CD8-positive, alpha-beta memory T cell (primary cell): ENCODE results near the gene DENND1A. TPM values are rescaled to one million over a fixed set of nuclear protein-coding genes. Genes with fewer than 3 reads are reported as not detected.

Experiments
- CTCF ChIA-PET: fragments of 350-600 bp; sonication (Branson Sonifier 250); formaldehyde crosslinking; loops from one replicate; lab custom pipeline; 2021; ENCODE audit warnings: antibody characterized with exemption; lab: Charles Lee
- POLR2A ChIA-PET: fragments of 350-600 bp; sonication (Branson Sonifier 250); formaldehyde crosslinking; loops from one replicate; lab custom pipeline; 2021; ENCODE audit warnings: antibody characterized with exemption; lab: Charles Lee
- DNase-seq, 5 donors: peaks; one replicate each; pipeline versions ENCODE4 v3.0.0 to v3.0.0-alpha.2; 2020 to 2022; ENCODE audit warnings: mixed read lengths in 1 of 5
- H3K27ac ChIP-seq: one replicate; pipeline ENCODE4 v1.7.0; 2013; ENCODE audit warnings: low read depth, mild to moderate bottlenecking, low read length, moderate library complexity
- H3K27me3 ChIP-seq: 2 replicates; pipeline ENCODE4 v1.7.0; 2013; ENCODE audit warnings: low read length, mild to moderate bottlenecking; ENCODE audit not compliant: insufficient read depth, poor library complexity, severe bottlenecking
- H3K36me3 ChIP-seq: 2 replicates; pipeline ENCODE4 v1.7.0; 2013; ENCODE audit warnings: mild to moderate bottlenecking, low read length, moderate library complexity; ENCODE audit not compliant: insufficient read depth
- H3K4me1 ChIP-seq: 2 replicates; pipeline ENCODE4 v1.7.0; 2013; ENCODE audit warnings: mild to moderate bottlenecking, low read length, moderate library complexity; ENCODE audit not compliant: insufficient read depth
- H3K4me3 ChIP-seq: 2 replicates; pipeline ENCODE4 v1.7.0; 2013; ENCODE audit warnings: mild to moderate bottlenecking, low read length
- H3K9me3 ChIP-seq: 2 replicates; pipeline ENCODE4 v1.7.0; 2013; ENCODE audit warnings: mild to moderate bottlenecking, low read length
- H3K27ac Mint-ChIP-seq, 8 donors: one replicate each; pipeline ENCODE4 v1.8.0; 2020 to 2021; ENCODE audit warnings: mixed read lengths in 8 of 8, mild to moderate bottlenecking in 6 of 8, inconsistent platforms in 3 of 8, moderate library complexity in 3 of 8
- H3K27me3 Mint-ChIP-seq, 2 donors: one replicate each; pipeline ENCODE4 v1.8.0; 2020 to 2021; ENCODE audit warnings: mixed read lengths in 2 of 2, mild to moderate bottlenecking in 1 of 2, moderate library complexity in 1 of 2
- H3K36me3 Mint-ChIP-seq, 3 donors: one replicate each; pipeline ENCODE4 v1.8.0; 2020 to 2021; ENCODE audit warnings: mixed read lengths in 3 of 3, inconsistent platforms in 1 of 3, mild to moderate bottlenecking in 1 of 3
- H3K4me1 Mint-ChIP-seq, 3 donors: one replicate each; pipeline ENCODE4 v1.8.0; 2020 to 2021; ENCODE audit warnings: mixed read lengths in 3 of 3, inconsistent platforms in 1 of 3, mild to moderate bottlenecking in 1 of 3
- H3K4me3 Mint-ChIP-seq, 7 donors: one replicate each; pipeline ENCODE4 v1.8.0; 2020 to 2021; ENCODE audit warnings: mixed read lengths in 7 of 7, mild to moderate bottlenecking in 6 of 7, moderate library complexity in 4 of 7, inconsistent platforms in 2 of 7
- H3K9me3 Mint-ChIP-seq, 5 donors: one replicate each; pipeline ENCODE4 v1.8.0; 2020 to 2022; ENCODE audit warnings: mixed read lengths in 5 of 5, mild to moderate bottlenecking in 3 of 5, moderate library complexity in 2 of 5, inconsistent platforms in 1 of 5
- polyA plus RNA-seq: library from polyadenylated mRNA; unstranded; fragments of 300-500 nt; fragmentation: Illumina TruSeq; gene quantifications from one replicate; pipeline ENCODE4 v1.2.3, GENCODE V29; 2021
- total RNA-seq, 2 experiments: library from RNA; stranded (reverse); gene quantifications; one replicate each; pipeline ENCODE4 v1.2.3, GENCODE V29; 2021

Gene DENND1A
- total and polyA plus RNA-seq, 3 experiments from 2014 or later, result 7.2 to 15.1 (median 15.0) TPM

GRCh38 chr9:123795336-123795735 is 134.6 kb downstream of the DENND1A start:
- Mint-ChIP-seq H3K4me3 (no peak overlapping the region), H3K4me1 (peaks cover 8 to 18% (median 11%) of the 10 kb centered on the region in 3 donors), H3K27ac (no peak overlapping the region), H3K9me3 (no peaks in the 10 kb centered on the region), H3K27me3 (no peaks in the 10 kb centered on the region), H3K36me3 (peaks cover 2 to 10% (median 2%) of the 10 kb centered on the region in 3 donors)
- Histone ChIP-seq H3K4me1 (no peaks in the 10 kb centered on the region), H3K4me3 (no peak overlapping the region), H3K27ac (no peak overlapping the region), H3K9me3 (no peaks in the 10 kb centered on the region), H3K27me3 (no peaks in the 10 kb centered on the region), H3K36me3 (no peaks in the 10 kb centered on the region)
- DNase-seq, result no peak
- CTCF ChIA-PET, result no interaction called here
- POLR2A ChIA-PET, result no interaction called here

- H3K4me1 ChIP-seq, result no peaks in the 10 kb centered on the region
- POLR2A ChIA-PET, result no interaction called here
- no peak overlapping the region for H3K27ac Mint-ChIP-seq
Measured at GRCh38 chr9:123792501-123792900, 137.4 kb downstream of the DENND1A start.

GRCh38 chr9:123789554-123790292 is 140.2 kb downstream of the DENND1A start:
- peaks cover 2 to 14% (median 5%) of the 10 kb centered on the region in 3 donors for H3K36me3 Mint-ChIP-seq
- no peaks in the 10 kb centered on the region for H3K4me1 ChIP-seq
- H3K27me3 ChIP-seq, result no peaks in the 10 kb centered on the region
- H3K9me3 ChIP-seq, result no peaks in the 10 kb centered on the region
- H3K27ac Mint-ChIP-seq, result no peak overlapping the region
- CTCF ChIA-PET, result no interaction called here
- DNase-seq, result no peak
- no peak overlapping the region for H3K27ac ChIP-seq
- no peak overlapping the region for H3K4me3 ChIP-seq
- H3K4me1 Mint-ChIP-seq, result peaks cover 0 to 2% (median 0%) of the 10 kb centered on the region in 3 donors
- no peaks in the 10 kb centered on the region for H3K9me3 Mint-ChIP-seq
- H3K4me3 Mint-ChIP-seq, result no peak overlapping the region
- POLR2A ChIA-PET, result no interaction called here
- H3K27me3 Mint-ChIP-seq, result no peaks in the 10 kb centered on the region
- no peaks in the 10 kb centered on the region for H3K36me3 ChIP-seq

More at GRCh38 chr9:123792501-123792900, 137.4 kb downstream of the DENND1A start:
- Mint-ChIP-seq H3K27me3 (no peaks in the 10 kb centered on the region), H3K36me3 (peaks cover 2 to 14% (median 7%) of the 10 kb centered on the region in 3 donors), H3K4me1 (peaks cover 7 to 18% (median 8%) of the 10 kb centered on the region in 3 donors), H3K9me3 (no peaks in the 10 kb centered on the region), H3K4me3 (no peak overlapping the region)
- Histone ChIP-seq H3K27ac (no peak overlapping the region), H3K27me3 (no peaks in the 10 kb centered on the region), H3K9me3 (no peaks in the 10 kb centered on the region), H3K4me3 (no peak overlapping the region), H3K36me3 (no peaks in the 10 kb centered on the region)
- CTCF ChIA-PET, result no interaction called here
- DNase-seq, result no peak

- Mint-ChIP-seq H3K9me3 (no peaks in the 10 kb centered on the region), H3K27ac (no peak overlapping the region), H3K27me3 (no peaks in the 10 kb centered on the region), H3K36me3 (peaks cover 2 to 14% (median 5%) of the 10 kb centered on the region in 3 donors), H3K4me1 (no peaks in the 10 kb centered on the region), H3K4me3 (no peak overlapping the region)
- DNase-seq, result no peak
- no peaks in the 10 kb centered on the region for H3K36me3 ChIP-seq
- no peaks in the 10 kb centered on the region for H3K27me3 ChIP-seq
- ChIA-PET CTCF (no interaction called here), POLR2A (no interaction called here)
- H3K27ac ChIP-seq, result no peak overlapping the region
- H3K4me3 ChIP-seq, result no peak overlapping the region
- no peaks in the 10 kb centered on the region for H3K9me3 ChIP-seq
- no peaks in the 10 kb centered on the region for H3K4me1 ChIP-seq
Measured at GRCh38 chr9:123787416-123787815, 142.5 kb downstream of the DENND1A start.

GRCh38 chr9:123784518-123784917 is 145.4 kb downstream of the DENND1A start:
- ChIA-PET CTCF (no interaction called here), POLR2A (no interaction called here)
- Mint-ChIP-seq H3K36me3 (peaks cover 0 to 5% (median 0%) of the 10 kb centered on the region in 3 donors), H3K27ac (no peak overlapping the region), H3K4me1 (no peaks in the 10 kb centered on the region), H3K9me3 (no peaks in the 10 kb centered on the region), H3K27me3 (no peaks in the 10 kb centered on the region), H3K4me3 (no peak overlapping the region)
- Histone ChIP-seq H3K27ac (no peak overlapping the region), H3K4me3 (no peak overlapping the region), H3K36me3 (no peaks in the 10 kb centered on the region), H3K4me1 (no peaks in the 10 kb centered on the region), H3K9me3 (no peaks in the 10 kb centered on the region), H3K27me3 (no peaks in the 10 kb centered on the region)
- DNase-seq, result no peak

- no peak overlapping the region for H3K4me3 Mint-ChIP-seq
- POLR2A ChIA-PET, result no interaction called here
Measured at GRCh38 chr9:123778232-123778902, 151.6 kb downstream of the DENND1A start.

GRCh38 chr9:123776708-123777537 is 153.0 kb downstream of the DENND1A start:
- Mint-ChIP-seq H3K4me3 (no peak overlapping the region), H3K9me3 (no peaks in the 10 kb centered on the region), H3K36me3 (peaks cover 0 to 1% (median 0%) of the 10 kb centered on the region in 3 donors), H3K4me1 (peaks cover 17 to 21% (median 20%) of the 10 kb centered on the region in 3 donors), H3K27ac (no peak overlapping the region), H3K27me3 (peaks cover 0 to 2% of the 10 kb centered on the region in 2 donors)
- Histone ChIP-seq H3K36me3 (no peaks in the 10 kb centered on the region), H3K4me3 (no peak overlapping the region), H3K9me3 (no peaks in the 10 kb centered on the region), H3K27me3 (no peaks in the 10 kb centered on the region), H3K4me1 (no peaks in the 10 kb centered on the region), H3K27ac (no peak overlapping the region)
- POLR2A ChIA-PET, result no interaction called here
- no peak for DNase-seq
- CTCF ChIA-PET, result interaction anchor here (1.5 kb wide), 1 partner anchor 12 kb away, joined by 3 read pairs; no protein-coding TSS in a partner anchor

More at GRCh38 chr9:123778232-123778902, 151.6 kb downstream of the DENND1A start:
- H3K4me1 ChIP-seq, result no peaks in the 10 kb centered on the region
- H3K4me3 ChIP-seq, result no peak overlapping the region
- no peak overlapping the region for H3K27ac ChIP-seq
- Mint-ChIP-seq H3K4me1 (peaks cover 17 to 21% (median 20%) of the 10 kb centered on the region in 3 donors), H3K9me3 (no peaks in the 10 kb centered on the region), H3K27me3 (peaks cover 0 to 2% of the 10 kb centered on the region in 2 donors), H3K36me3 (peaks cover 0 to 3% (median 0%) of the 10 kb centered on the region in 3 donors), H3K27ac (no peak overlapping the region)
- DNase-seq, result no peak
- H3K9me3 ChIP-seq, result no peaks in the 10 kb centered on the region
- no peaks in the 10 kb centered on the region for H3K27me3 ChIP-seq
- no peaks in the 10 kb centered on the region for H3K36me3 ChIP-seq
- CTCF ChIA-PET, result interaction anchor here (1.5 kb wide), 1 partner anchor 13 kb away, joined by 3 read pairs; no protein-coding TSS in a partner anchor
